Posterior cingulate gyrus (tissue), 11 donors: ENCODE measurements around the gene CADM4.
"Not testable (repeated sequence)": the region's sequence is repeated elsewhere in the genome, so short reads cannot be mapped to it uniquely, and the experiment has no call there.

Experiments
- DNase-seq, 10 donors: peaks; one replicate each; pipeline versions ENCODE4 v3.0.0 to v3.0.0-alpha.2; 2020 to 2021; ENCODE audit warnings: mixed read lengths in 3 of 10
- intact Hi-C: fragments of 100-400 bp; cut with DNase I; formaldehyde crosslinking; loops from one replicate; pipeline ENCODE4 v1.15.1; 2023

The CADM4 gene

DNA sequence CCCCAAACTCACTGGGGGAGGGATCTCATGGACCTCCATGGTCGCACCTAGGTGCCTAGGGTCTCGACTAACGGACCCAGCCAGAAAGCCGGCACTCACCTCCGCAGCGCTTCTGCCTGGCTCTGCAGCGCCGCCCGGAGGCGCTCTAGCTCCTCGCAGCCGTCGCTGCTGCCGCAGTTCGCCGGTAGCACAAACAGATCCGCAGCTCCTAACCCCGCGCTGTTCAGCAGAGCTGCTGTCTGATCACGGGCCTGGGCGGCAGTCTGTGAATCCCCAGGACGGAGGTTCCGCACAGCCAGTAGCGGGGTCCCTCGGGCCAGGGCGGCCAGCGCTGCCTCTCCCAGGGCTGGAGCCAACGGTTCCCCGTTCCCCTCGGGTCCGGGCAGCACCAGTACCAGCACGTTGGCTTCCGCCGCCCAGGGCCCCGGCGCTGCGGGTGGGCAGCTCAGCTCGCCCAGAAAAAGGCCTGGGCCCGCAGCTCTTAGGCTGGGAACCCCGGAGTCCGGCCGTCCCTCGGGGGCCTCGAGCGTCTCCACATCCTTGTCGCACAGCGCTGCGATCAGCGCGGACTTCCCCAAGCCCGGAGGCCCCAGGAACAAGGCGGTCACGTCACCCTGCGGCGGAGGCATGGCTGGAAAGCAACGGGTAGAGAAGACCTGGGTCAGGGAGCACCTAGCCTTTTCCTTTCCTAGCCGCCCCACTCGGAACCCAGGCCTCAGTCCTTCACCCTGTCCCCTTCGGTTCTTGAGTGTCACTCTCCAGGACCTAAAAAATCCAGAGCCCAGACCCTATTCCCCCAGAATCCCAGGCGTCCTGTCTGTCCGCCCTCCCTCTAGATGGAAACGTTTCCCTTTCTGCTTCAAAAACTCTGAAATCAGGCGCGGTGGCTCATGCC, 44.7 kb downstream of the CADM4 start:
- intact Hi-C loops = loop anchor here (5.0 kb wide), 1 partner anchor 58 kb away; no protein-coding TSS in a partner anchor
- DNase-seq = peak in 7 of 10 donors; percentile 28 to 92 (median 45)

DNA sequence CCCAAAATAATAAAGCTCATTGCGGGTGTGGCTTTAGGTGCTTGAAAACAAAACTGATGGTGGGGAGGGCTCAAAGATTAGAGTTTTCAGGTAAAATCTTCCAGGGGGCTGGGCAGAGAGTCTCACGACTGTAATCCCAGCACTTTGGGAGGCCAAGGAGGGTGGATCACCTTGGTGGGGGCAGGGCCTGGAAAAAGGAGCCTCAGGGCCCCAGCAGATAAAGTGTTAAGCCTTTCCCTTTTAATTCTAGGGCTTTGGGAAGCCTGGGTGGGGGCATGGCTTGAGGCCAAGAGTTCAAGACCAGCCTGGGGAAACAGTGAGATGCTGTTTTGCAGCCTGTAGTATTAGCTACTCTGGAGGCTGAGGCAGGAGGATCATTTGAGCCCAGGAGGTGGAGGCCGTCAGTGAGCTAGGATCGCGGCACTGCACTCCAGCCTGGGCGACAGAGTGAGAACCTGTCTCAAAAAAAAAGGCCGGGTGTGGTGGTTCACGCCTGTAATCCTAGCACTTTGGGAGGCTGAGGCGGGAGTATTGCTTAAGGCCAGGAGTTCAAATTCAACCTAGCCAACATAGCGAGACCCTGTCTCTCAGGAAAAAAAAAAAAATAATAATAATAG, 45.5 kb downstream of the CADM4 start:
- intact Hi-C loops = no loop called here
- no peak for DNase-seq

DNA sequence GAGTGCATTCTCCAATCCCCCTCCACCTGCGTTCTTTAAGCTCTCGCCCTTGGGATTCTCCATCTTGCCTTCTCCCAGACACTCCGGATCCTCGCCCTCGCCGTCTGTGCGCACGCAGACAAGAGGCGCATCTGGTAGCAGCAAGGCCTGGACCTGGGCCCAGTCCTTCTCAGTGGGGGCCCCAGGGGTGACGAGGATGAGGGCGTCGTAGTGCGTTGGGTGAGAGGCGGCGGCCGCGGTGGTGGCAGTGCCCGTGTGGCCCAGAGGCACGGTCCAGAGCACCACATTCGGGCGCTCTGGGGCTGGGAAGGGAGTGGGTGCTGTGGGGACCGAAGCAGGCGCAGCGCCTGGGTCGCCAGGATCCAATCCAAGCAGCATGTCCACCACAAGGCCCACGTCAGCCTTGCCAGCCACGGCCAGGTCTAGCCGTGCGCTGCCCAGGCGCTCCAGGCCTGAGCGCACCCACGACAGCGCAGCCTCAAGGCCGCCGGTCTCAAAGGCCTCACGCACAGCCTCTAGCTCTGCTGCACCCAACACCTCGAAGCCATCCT, 46.8 kb downstream of the CADM4 start:
- DNase-seq = peak in 2 of 10 donors; percentile 69 to 71
- intact Hi-C loops = no loop called here

DNA sequence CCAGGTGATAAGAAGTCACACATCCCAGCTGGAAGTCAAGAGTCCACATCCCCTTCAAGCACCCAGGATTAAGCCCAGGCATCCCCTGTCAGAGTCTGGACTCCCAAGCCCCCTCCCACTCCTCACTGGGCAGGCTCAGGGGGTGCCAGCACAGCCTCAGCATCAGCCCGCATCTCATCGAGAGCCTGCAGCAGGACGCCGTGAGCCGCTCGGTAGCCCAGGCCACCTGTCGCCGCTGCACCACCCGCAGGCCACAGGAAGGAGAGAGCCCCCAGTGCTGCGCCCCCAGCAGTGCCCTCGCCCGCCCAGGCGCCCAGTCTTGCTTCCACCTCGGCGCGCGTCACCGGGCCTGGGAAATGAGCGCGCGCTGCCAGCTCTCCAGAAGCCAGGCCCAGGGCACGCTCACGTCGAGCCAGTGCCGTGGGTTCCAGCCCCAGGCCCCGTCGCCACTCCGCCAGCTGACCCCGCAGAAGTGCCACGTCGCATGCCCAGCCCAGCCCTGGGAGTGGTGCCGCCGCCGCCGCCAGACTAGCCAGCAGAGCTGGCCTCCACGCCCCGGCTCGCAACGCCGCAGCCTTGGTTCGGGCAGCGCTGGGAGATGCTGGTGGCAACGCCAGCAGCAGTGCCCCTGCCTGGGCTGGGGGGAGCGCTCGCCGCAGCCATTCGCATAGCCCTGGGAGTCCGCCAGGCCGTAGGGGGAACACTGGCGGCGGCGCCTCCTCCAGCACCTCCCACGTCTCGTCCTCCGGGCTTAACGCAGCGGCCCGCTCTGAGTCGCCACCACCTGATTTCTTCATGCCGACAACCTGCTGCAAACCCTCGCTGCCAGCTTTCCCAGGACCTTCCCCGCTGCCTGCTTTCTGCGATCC, 47.5 kb downstream of the CADM4 start:
- DNase-seq = peak in 3 of 10 donors; percentile 14 to 85 (median 76)
- intact Hi-C loops = no loop called here

DNA sequence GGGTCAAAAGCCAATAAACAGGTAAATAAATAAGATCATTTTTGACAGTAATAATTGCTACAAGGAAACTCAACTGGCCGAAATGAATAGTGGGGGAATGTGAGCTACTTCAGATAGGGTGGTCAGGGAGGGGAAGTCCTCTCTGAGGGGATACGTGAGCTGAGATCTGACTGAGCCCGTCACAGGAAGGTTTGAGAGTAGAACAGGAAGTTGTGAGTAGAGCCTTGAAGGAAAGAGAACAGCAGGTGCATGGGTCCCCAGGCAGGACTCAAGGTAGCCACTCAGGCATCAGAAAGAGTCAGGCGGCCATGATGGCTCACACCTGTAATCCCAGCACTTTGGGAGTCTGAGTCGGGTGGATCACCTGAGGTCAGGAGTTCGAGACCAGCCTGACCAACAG, 50.0 kb downstream of the CADM4 start:
- intact Hi-C loops = no loop called here
- DNase-seq = peak in 1 of 10 donors; percentile 67

DNA sequence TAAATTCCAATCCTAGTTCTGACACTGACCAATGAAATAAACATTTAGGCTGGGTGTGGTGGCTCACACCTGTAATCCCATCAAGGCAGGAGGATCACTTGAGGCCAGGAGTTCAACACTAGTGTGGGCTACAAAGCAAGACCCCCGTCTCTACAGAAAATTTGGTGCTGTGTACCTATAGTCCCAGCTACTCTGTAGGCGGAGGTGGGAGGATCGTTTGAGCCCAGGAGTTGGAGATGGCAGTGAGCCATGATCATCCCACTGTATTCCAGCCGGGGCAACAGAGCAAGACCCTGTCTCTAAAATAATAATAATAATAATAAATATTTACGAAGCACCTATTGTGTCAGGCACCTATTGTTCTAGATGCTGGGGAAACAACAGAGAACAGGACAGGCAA, 50.4 kb downstream of the CADM4 start:
- peak in 1 of 10 donors; percentile 22 for DNase-seq
- intact Hi-C loops = no loop called here

DNA sequence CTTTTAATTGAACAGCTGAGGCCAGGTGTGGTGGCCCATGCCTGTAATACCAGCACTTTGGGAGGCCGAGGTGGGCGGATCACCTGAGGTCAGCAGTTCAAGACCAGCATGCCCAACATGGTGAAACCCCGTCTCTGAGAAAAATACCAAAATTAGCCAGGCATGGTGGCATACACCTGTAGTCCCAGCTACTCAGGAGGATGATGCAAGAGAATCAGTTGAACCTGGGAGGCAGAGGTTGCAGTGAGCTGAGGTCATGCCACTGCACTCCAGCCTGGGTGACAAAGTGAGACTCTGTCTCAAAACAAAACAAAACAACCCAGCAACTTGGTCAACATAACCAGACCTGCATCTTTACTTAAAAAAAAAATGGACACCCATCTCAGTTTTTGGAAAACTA, 52.6 kb downstream of the CADM4 start:
- peak in 1 of 10 donors; percentile 10 for DNase-seq
- intact Hi-C loops = not testable (repeated sequence)

DNA sequence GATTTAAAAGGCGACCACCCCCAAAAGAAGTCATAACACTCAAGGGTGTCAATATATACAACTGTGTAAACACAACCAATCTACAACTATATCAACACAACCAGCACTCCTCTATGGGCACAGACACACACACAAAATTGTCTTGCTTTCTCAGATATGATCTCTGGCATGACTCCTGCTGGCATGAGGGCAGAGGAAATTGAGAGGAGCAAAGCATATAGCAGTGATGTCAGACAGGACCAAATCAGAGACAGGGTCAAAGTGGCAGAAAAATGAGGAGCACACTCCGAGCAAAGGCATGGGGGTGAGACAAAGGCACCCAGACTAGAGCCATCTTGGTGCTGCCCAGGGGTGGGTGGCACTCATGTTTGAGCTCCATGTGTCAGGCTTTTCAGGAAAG, 53.3 kb downstream of the CADM4 start:
- no peak for DNase-seq
- intact Hi-C loops = no loop called here

DNA sequence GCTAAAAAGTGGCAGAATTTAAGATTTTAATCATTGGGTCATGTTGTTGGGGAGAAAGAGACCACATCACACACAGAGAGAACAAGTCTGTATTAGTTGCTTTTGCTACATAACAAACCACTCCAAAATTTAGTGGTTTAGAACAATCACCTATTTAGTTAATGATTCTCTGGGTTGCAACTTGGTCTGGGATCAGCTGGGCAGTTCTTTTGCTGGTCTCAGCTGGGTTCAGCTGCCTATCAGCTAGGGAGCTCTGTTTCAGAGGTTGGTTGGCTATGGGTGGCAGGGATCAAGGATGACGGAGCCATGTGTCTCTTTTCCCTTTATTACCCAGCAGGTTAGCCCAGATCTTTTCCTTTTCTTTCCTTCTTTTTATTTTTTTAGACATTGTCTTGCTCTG, 55.2 kb downstream of the CADM4 start:
- peak in 1 of 10 donors; percentile 6 for DNase-seq
- intact Hi-C loops = no loop called here

DNA sequence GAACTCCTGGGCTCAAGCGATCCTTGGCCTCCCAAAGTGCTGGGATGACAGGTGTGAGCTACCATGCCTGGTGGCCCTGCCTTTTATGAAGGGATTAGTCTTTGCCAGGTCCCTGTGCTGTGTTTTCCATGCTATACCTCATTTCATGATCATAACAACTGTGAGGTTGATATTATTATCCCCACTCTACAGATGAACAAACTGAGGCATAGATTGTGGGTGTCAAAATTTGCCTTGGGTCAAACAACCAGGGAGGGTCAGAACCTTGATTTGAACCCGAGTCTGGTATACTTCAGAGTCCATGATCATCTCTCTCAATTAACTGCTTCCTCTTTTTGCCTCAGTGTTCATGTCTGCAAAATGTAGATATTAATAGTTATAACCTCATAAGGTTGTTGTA, 57.2 kb downstream of the CADM4 start:
- DNase-seq = no peak
- intact Hi-C loops = no loop called here

DNA sequence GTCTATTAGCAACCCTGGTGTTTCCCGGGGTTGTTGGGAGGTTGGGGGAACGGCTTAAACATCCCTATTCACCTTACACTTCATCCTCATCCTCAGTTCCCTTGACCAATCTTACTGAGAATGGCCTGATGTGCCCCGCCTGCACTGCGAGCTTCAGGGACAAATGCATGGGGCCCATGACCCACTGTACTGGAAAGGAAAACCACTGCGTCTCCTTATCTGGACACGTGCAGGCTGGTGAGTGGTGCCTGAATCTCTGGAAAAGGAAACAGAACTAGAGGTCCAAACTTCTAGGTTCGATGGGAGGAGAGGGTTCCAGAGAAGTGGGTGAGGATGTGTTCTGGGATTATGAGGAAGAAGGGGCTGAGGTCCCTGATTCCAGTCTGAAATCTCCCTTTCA, 58.2 kb downstream of the CADM4 start:
- no peak for DNase-seq
- intact Hi-C loops = no loop called here

DNA sequence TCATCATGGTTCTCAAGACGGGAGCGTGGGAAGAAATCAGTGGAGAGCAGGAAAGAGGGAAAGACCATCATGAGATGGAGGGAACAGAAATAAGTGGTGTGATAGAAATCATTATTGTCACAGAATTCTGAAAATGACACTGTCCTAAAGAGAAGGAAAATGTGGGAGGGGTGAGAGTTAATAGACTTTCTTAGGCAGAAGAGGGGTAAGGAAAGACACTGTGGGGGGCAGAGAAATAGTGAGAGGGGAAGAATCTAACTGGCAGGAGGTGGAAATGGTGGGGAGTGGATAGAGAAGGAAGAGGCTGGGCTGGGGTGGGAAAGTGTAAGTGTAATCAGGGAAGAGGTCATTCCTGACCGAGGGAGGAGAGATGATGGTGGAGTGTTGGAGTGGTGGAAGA, 60.9 kb downstream of the CADM4 start:
- peak in 1 of 10 donors; percentile 18 for DNase-seq
- intact Hi-C loops = no loop called here

DNA sequence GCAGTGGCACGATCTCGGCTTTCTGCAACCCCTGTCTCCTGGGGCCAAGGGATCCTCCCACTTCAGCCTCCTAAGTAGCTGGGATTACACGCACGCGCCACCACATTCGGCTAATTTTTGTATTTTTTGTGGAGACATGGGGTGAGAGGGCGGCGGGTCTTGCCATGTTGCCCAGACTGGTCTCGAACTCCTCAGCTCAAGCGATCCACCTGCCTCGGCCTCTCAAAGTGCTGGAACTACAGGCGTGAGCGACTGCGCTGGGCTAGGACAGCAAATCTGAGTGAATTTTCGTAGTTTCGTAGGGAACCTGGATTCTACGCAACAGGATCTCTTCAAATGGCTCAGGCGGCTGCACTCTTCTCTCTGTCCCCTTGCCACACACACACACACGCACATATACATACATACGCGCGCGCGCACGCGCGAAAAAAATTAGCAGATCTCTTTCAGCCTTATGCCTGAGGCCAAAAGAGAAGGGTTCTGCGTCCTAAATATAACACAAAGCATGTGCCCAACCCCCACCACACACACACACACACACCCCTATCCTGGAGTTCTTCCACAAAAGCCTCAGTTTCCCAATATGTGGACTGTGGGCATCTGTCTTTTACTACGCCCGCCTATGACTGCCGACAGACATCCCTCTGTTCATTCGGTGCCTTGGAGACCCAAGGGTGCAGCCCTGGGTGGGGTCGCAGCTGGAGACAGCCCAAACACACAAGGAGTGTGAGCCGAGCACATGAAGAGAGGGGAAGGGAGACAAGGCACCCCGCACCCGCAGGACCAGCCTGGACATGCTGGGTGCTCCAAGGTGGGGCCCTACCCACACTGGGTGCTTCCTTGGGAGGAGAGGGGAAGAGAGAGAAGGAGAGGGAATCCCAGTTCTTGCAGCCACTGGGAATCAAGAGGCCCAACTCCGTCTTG, 63.4 kb downstream of the CADM4 start:
- intact Hi-C loops = loop anchor here (1.0 kb wide), 1 partner anchor 20 kb away; the partner anchor contains the start of genes IRGQ and ZNF576
- peak in 1 of 10 donors; percentile 84 for DNase-seq

DNA sequence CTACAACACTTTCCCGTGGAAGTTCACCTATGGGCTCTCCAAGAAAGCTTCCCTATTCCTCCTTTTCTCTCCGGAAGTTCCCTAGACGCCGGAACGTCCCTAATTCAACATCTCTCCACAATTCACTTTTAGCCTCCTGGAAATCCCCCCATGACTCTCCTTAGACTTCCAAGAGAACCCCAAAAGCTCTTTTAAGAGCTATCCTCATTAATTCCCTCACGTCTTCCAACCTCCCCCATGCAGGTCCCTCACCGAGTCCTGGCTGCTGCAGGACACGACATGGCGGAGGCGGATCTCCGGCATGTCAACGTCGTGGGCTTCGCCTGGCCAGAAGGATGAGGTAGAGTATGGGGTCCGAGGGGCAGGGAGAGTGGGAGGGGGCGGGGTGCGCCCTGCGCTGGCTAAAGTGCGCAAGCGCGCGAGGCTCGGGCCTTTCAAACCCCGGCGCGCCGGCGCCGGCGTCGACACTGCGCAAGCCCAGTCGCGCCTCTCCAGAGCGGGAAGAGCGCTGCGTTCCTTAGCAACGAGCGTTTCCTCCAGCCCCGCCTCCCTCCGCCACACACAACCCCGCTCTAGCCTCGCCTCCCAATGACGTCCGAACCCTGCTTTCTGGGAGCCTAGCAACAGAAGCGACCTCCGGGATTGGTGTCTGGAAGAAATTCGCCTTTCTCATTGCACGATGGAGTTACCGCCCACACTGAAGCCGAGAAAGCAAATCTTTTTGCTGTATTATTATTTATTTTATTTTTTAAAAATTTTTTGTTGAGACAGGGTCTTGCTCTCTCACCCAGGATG, 64.3 kb downstream of the CADM4 start, which contains the start of the genes PINLYP and XRCC1:
PINLYP (plus strand) TSS at position 646 of the 795 bp plus-strand sequence. CDS start 1,391 bp downstream, outside the sequence.
XRCC1 (minus strand) TSS at position 372 of the 795 bp plus-strand sequence; CDS start at position 303, 69 bp downstream.
- intact Hi-C loops = loop anchor here (1.0 kb wide), 1 partner anchor 21 kb away; the partner anchor contains the start of genes IRGQ and ZNF576
- peak; percentile 93 to 100 (median 96) for DNase-seq

DNA sequence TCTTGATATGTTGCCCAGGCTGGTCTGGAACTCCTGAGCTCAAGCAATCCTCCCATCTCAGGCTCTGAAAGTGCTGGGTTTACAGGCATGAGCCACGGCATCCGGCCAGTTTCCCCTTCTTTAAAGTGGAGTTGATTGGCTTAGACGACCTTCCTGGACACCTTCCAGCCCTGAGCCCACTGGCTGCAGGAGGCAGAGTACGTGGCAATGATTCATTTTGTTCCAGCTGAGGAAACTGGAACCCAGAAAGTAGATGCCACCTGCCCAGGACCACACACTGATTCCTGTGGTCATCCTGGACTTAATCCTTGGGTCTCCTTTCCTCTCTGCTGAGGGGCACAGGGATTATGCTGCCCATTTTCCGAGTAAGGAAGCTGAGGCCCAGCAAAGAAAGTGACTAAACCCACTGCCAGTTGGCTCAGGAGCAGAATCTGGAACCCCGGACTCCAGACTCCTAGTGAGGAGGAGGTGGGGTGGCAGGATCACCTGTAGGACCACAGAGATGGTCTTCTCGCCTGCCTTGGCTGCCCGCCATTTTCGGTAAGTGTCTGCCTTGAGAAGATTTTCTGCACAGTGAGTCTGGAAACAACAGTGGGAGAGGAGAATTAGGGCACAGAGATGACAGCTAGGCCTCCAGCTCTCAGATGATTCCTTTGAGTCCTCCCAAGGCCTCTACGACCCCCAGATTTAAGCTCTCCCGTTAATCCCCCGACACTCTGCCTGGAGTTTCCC, 65.1 kb downstream of the CADM4 start:
- peak in 1 of 10 donors; percentile 37 for DNase-seq
- intact Hi-C loops = loop anchor here (1.0 kb wide), 1 partner anchor 22 kb away; the partner anchor contains the start of genes IRGQ and ZNF576
